ENCODE measurements around the gene HDGFL2.

Gene HDGFL2

GRCh38 chr19:4493104-4493928 is 21.2 kb downstream of the HDGFL2 start:
- no peak overlapping the region for H3K4me3 ChIP-seq (ENCODE audit: control insufficient read depth, low read depth, low read length)
- no peak for DNase-seq (ENCODE audit: low read depth)
- TF ChIP-seq CTCF (conservative IDR thresholded peaks at IDR 0.05; ENCODE audit: control insufficient read depth, insufficient read depth, low read depth, low read length): no peak

- TF ChIP-seq CTCF (conservative IDR thresholded peaks at IDR 0.05; ENCODE audit: control insufficient read depth, insufficient read depth, low read depth, low read length): no peak
- H3K4me3 ChIP-seq (ENCODE audit: control insufficient read depth, low read depth, low read length): no peak overlapping the region
- DNase-seq (ENCODE audit: low read depth): no peak
These were observed 22.0 kb downstream of the HDGFL2 start for GRCh38 chr19:4493929-4494690.

- DNase-seq (ENCODE audit: low read depth): no peak
- no peak overlapping the region for H3K4me3 ChIP-seq (ENCODE audit: control insufficient read depth, low read depth, low read length)
- no peak for TF ChIP-seq CTCF (conservative IDR thresholded peaks at IDR 0.05; ENCODE audit: control insufficient read depth, insufficient read depth, low read depth, low read length)
These were observed 22.6 kb downstream of the HDGFL2 start for GRCh38 chr19:4494691-4495064.

- no peak for DNase-seq (ENCODE audit: low read depth)
- no peak for TF ChIP-seq CTCF (conservative IDR thresholded peaks at IDR 0.05; ENCODE audit: control insufficient read depth, insufficient read depth, low read depth, low read length)
- H3K4me3 ChIP-seq (ENCODE audit: control insufficient read depth, low read depth, low read length): no peak overlapping the region
These were observed 23.4 kb downstream of the HDGFL2 start for GRCh38 chr19:4495471-4495870.

- DNase-seq (ENCODE audit: low read depth): no peak
- no peak for TF ChIP-seq CTCF (conservative IDR thresholded peaks at IDR 0.05; ENCODE audit: control insufficient read depth, insufficient read depth, low read depth, low read length)
These were observed 24.2 kb downstream of the HDGFL2 start for GRCh38 chr19:4496304-4496703.

GRCh38 chr19:4497770-4498389 is 25.8 kb downstream of the HDGFL2 start:
- DNase-seq (ENCODE audit: low read depth): no peak
- H3K4me3 ChIP-seq (ENCODE audit: control insufficient read depth, low read depth, low read length): no peak overlapping the region
- TF ChIP-seq CTCF (conservative IDR thresholded peaks at IDR 0.05; ENCODE audit: control insufficient read depth, insufficient read depth, low read depth, low read length): no peak

More at GRCh38 chr19:4496304-4496703, 24.2 kb downstream of the HDGFL2 start:
- H3K4me3 ChIP-seq (ENCODE audit: control insufficient read depth, low read depth, low read length): no peak overlapping the region

All from fibroblast of mammary gland (primary cell).